HG03460 (cell line): Measurements from ENCODE around the gene TUT4.

Experiments
- ATAC-seq: cut with Tn5 transposase; IDR thresholded peaks from one replicate; pipeline ENCODE4 v1.9.1; 2021; ENCODE audit not compliant: unreplicated experiment

TUT4 gene

DNA sequence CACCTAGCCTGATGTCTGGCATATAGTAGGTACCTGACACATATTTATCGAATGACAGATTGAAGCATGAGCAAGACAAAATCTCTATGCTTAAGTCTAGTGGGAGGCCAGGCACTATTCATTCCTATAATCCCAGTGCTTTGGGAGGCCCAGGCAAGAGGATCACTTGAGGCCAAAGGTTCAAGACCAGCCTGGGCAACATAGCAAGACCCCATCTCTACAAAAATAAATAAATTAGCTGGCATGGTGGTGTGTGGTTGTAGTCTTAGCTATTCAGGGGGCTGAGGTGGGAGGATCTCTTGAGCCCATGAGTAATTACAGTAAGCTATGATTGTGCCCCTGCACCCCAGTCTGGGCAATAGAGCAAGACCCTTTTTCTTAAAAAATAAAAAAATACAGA lies 23.2 kb upstream of the TUT4 start:
- ATAC-seq: no peak

DNA sequence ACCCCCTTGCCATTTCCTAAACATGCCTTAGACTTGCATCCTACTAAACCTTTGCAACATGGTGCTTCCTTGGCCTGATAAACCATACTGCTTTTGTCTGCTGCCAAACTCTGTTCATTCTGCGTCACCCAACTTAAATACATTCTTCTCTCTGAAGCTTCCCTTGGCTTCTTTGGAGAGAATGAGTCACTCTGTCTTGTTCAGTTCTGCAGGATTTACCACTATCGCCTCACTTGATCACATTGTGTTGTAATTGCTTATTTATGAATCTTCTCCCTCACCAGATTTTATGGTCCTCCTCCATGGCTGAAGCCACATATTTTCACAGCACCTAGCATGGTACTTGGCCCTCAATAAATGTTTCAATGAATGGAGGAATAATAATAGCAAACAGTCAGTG lies 21.7 kb upstream of the TUT4 start:
- no peak for ATAC-seq

DNA sequence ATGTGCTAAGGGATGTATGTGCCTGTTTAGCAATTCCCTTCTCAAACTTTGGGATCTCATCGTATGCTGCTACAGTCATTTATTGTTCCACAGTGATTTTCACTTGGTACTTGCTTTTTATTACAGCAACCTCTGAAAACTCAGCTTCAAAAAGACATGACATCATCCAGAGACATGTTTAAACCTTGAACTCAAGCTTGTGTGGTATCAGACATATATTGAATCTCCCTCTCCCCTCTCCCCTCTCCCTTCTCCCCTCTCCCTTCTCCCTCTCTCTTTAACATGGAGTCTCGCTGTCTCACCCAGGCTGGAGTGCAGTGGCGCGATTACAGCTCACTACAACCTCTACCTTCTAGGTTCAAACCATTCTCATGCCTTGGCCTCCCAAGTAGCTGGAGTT lies 19.5 kb upstream of the TUT4 start:
- ATAC-seq: no peak

DNA sequence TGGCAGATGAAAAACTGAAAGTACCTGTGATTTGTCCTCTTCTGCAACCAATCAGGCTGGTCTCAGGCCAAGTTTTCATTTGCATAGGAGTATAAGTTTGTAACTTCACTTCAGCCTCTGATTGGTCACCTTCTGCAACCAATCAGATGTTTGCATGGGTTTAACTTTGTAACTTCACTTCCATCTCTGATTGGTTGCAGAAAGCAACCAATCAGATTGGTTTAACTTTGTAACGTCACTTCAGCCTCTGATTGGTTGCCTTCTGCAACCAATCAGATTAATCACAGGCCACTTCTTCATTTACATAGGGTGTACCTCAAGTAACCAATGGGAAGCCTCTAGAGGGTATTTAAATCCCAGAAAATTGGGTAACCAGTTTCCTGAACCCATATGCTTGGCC lies 18.9 kb upstream of the TUT4 start:
- ATAC-seq: no peak

DNA sequence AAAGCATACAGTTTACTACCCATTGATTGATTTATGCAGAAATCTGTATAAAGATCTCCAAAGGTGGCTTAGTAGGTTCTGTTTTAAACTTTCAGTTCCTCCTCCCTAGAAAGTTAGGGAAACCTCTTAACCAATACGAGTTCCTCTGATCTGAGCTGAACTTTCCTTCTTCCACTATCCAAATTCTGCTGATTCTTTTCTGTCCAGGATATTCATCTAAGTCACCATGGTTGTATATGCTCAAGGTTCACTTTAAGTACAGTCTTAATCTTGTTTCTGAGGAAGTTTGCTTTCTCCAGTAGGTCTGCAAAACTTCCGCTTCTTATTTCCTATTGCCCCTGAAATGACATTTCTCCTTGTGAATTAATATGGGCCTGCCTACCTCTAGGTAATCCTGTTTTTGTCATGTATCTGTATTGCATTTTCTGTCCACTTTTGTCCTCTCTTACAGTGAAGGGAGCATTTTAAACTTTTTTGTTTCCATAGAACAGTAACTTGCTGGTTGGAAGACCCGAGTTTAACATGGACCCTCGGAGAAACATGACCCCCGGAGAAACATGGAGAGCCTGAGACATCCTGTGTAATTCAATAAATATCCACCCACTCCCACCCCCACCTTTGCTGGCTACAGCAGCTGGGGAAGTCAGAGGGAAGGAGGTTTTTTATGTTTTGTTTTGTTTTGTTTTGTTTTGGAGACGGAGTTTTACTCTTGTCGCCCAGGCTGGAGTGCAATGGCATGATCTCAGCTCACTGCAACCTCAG lies 16.7 kb upstream of the TUT4 start:
- ATAC-seq: no peak

DNA sequence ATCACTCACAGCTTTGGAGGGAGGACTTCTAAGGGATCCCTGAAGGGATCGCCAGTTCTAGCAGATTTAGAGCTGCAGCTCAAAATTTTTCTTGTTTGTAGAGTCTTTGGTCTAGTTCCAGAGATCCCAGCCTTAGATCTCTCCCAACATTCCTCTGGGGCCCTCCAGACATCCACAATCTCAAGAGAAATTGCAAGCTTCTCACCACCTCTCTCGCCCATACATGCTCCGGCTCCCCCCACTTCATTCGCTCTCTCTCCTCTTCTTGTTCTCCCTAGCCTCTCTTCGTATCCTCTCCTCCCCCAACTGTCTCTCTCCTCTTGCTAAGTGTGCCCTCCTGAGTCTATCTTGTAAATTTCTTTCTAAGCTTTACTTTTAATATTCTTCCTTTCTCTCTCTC lies 15.1 kb upstream of the TUT4 start:
- ATAC-seq: no peak

DNA sequence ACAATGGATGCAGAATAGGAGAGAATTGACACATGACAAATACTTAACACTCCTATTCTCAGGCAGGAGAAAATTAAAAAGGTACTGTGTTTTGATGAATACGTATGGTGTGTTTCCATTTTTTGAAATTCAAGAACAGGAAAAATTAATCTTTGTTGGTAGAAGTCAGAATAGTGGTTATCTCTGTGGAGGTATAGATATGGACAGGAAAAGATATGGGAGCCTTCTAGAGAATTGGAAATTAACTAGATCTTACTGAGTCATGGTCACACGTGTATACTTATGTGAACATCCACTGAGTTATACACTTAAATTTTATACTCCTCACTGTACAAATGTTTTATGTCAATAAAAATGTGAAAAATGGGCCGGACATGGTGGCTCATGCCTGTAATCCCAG lies 9.9 kb upstream of the TUT4 start:
- ATAC-seq: no peak

DNA sequence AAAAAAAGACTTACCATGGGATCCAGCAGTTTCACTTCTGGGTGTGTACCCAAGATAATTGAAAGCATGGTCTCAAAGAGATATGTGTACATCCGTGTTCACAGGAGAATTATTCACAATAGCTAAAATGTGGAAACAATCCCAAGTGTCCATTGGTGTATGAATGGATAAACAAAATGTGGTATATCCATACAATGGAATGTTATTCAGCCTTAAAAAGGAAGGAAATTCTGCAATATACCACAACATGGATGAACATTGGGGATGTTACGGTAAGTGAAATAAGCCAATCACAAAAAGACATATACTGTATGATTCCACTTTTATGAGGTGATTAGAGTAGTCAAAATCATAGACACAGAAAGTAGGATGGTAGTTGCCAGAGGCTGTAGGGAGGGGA lies 7.0 kb upstream of the TUT4 start:
- ATAC-seq: no peak

DNA sequence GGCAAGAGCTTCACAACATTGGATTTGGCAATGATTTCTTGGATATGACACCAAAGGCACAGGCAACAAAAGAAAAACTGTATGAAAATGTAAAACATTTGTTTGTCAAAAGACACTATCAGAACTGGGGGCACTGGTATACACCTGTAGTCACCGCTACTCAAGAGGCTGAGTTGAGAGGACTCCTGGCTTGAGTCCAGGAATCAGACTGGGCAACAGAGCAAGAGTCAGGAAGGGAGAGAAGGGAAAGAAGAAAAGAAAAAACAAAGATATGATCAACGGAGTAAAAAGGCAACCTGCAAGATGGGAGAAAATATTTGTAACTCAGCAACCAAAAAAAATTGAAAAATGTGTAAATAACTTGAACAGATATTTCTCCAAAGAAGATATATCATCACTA lies 6.0 kb upstream of the TUT4 start:
- no peak for ATAC-seq

DNA sequence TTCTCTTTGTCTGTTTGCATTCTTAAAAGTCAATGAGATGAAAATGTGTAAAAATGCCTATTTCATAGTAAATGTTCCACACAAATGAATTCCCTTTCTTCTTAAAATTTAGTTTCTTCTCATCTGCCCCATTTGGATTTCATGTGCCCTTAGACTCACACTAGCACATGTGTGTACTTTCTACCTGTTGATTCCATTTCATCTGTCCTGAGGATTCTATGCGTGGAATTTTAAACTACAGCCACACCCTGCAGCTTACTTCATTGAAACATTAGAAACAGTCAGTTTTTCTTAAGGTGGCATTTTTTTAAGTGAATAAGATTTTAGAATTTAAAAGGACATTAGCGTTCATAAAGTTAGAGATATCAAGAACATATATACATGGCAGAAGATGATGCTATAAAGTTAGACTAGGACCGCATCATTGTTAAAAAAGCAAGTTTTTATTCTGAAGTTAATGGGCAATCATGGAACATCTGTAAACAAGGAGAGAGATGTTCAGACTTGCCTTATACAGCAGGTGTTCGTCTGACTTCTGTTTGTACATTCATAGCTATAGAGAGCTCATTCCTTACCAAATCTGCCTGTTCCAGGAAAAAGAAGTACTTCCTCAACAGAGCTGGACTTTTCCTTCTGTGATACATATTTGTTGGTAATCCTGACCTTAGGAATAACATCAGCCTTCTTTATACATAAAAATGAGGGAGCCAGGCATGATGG lies 3.9 kb upstream of the TUT4 start:
- ATAC-seq: no peak

DNA sequence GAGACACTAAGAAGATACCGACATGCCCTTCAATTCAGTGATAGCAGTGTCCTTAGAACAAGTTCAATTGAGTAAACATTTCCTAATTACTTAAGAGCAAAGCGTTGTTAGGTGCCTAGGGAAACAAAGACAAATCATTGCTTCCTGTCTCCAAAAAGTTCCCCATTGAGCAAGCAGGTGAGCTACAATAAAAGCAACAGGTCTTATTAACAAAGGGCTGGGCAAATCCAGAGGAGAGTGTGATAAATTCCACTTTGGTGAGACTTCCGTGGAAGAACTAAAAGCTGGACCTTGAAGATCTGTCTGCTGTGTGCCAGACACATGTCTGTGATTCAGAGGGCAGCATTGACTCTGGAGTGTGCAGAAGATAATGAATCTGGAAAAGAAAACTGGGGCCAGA lies 1.9 kb upstream of the TUT4 start:
- no peak for ATAC-seq

DNA sequence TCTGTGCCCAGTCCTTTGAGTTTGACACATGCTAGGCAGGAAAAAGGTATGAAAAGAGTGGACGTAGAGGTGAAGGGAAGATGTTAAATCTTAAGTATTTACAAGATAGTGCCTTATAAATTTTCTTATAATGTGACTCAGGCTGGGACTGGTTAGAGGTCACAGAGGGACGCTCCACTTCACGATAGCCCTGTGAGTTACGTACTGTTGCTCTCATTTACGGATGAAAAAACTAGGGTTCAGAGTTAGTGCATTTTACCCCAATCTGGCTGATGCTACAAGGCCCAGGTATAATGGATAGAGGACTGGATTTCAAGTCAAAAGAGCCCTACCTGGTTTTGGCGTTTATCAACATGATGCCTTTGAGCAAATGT lies 1.4 kb upstream of the TUT4 start:
- no peak for ATAC-seq

DNA sequence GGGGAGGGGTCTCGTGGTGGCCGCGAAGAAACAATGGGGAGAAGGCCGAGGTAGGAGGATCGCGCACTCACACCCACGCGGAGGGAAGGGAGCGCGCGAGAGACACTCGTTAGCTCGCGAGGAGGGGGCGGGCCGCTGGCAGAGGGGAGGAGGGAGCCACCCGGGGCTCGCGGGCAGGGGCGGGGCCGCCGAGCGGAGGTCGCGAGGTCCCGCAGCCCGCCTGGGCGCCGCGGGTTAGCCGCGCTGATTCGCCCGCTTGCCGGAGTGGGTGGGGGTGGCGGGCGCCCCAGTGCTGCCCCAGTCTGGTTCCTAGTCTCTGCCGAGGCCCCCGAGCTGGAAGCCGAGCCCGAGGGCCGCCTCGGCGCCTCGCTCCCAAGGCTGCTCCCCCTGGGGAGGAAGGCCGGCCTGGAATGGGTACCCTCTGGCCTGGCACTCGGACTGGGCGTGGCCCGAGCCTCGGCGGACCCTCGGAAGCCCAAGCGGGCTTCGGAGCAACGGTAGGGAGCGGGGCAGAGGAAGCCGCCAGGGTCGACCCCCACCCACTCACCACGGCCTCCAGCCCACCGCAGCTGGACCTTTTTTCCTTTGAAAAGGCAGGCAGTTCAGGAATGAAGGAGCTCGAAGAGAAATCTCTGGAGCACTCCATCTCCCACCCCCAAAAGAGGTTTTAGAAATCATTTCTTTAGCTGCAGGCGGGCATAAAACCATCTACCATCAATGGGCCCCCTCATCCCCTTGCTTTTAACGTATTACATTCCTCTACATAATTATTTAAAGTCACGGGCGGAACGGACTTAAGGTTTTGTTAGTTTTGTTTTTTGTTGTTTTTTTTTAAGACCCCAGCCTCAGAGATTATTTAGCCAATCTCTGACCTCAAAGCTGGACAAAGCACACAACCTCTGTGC lies 722 bp upstream of the TUT4 start:
- ATAC-seq: peak; percentile 55

DNA sequence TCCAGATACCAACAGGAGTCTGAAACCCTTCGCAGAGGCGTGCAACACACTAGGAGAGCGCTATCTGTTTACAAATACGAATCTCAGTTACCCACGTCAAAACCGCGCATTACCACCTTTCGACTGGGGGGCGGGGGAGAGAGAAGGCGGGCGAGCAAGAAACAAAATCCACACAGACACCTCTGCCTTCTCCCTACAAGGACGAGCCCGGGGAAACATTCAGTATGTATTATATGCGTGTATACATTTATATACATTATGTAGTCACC lies 722 bp downstream of the TUT4 start:
- ATAC-seq: peak; percentile 37

DNA sequence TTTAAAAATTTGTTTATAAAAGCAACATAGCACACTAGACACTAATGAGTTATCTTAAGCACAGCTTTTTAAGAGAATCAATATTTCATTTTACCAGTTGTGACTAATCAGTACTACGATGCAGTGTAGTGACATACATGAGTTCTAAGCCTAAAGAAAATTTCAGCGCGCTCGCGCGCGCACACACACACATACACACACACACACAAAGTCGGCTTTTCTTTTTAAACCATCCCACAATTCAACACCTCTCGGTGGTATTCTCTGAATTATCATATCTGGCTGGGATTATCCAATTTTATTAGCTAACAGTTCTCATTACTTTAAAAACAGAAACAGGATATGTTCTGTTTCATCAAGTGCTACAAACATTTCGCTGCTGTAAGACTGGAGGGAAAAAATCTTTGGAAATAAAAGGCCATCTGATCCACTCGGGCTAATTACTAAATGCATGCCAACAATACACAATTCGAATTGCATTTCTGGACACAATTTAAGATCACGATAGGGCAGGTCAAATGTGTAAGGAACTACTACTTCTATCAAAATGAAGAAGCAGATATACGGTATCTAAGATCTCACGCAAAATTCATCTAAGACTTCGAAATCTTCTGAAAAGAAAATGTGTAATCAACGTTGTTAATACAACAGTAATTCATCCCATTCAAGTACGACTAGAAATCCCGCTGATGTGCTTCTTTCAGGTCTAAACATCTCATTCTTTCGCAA lies 1.2 kb downstream of the TUT4 start:
- ATAC-seq: no peak

DNA sequence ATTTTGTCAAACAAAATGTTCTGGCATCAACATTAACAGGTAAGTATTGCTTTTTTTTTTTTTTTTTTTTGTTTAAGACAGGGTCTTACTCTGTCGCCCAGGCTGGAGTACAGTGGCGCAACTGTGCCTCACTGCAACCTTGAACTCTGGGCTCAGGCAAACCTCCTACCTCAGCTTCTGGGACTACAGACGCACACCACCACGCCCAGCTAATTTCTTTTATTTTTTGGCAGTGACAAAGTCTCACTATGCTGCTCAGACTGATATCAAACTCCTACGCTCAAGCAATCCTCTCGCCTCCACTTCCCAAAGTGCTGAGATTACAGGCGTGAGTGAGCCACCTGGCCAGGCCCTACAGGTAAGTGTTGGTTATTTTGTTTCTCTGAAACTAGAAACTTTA lies 2.4 kb downstream of the TUT4 start:
- ATAC-seq: no peak

DNA sequence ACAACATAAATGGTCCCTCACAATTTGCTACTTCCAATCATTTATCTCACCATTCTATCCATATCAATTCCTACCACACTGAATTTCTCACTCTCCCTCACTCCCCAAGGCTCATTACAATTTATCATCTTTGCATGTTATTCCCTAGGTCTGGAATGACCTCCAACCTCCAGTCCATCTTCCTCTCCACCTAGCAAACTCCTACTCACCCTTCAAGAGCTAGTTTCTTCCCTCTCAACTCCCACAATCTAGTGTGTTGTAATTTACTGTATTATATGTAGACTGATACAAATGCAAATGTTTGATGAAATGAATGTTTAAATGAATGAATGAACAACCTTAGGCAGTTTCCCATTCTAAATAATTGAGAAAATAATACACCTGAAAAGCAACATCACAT lies 3.6 kb downstream of the TUT4 start:
- no peak for ATAC-seq

DNA sequence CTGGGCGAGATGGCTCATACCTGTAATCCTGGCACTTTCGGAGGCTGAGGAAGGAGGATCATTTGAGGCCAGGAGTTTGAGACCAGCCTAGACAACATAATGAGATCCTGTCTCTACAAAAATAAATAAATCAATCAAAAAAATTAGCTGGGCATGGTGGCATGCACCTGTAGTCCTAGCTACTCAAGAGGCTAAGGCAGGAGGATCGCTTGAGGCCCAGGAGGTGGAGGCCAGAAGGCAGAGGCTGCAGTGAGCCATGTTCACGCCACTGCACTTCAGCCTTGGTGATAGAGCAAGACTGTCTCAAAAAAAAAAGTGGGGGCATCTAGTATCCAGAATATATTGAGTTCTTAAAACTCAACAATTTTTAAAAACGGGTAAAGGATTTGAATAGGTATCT lies 6.0 kb downstream of the TUT4 start:
- ATAC-seq: no peak

DNA sequence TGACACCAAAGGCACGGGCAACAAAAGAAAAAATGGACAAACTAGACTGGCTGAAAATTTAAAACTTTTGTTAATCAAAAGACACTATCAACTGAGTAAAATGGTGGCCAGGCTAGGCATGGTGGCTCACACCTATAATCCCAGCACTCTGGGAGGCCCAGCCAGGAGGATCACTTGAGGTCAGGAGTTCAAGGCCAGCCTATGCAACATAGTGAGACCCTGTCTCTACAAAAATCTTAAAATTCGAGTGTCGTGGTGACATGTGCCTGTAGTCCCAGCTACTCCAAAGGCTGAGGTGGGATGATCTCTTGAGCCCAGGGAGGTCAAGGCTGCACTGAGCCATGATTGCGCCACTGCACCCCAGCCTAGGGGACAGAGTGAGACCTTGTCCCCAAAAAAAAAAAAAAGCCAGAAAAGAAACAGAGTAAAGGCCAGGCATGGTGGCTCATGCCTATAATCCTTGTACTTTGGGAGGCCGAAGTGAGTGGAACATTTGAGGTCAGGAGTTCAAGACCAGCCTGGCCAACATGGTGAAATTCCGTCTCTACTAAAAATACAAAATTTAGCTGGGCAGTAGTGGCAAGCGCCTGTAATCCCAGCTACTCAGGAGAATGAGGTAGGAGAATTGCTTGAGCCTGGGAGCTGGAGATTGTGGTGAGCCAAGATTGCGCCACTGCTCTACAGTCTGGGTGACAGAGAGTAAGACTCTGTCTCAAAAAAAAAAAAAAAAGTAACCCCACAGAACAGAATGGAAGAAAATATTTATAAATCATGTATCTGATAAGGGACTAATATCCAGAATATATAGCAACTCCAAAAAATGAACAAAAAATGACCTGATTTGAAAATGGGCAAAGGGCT lies 8.0 kb downstream of the TUT4 start:
- no peak for ATAC-seq

DNA sequence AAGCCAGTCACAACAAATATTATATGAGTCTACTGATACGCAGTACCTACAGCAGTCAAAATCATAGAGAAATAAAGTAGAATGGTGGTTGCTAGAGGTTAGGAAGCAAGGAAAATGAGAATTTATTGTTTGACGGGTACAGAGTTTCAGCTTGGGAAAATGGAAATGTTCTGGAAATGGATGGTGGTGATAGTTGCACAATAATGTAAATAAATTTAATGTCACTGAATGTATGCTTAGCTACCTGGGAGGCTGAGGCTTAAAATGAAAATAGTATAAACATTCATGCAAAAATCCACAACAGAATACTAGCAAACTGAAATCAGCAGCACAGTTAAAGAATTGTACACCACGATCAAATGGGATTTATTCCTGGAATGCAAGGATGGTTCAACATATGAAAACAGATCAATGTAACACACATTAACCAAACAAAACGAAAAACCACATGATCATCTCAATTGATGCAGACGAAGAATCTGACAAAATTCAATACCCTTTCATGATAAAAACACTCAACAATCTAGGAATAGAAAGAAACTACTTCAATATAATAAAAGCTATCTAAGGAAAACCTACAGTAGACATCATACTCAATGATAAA lies 10.7 kb downstream of the TUT4 start:
- no peak for ATAC-seq
